ENCODE data around the gene TAL2.

Gene TAL2

DNA sequence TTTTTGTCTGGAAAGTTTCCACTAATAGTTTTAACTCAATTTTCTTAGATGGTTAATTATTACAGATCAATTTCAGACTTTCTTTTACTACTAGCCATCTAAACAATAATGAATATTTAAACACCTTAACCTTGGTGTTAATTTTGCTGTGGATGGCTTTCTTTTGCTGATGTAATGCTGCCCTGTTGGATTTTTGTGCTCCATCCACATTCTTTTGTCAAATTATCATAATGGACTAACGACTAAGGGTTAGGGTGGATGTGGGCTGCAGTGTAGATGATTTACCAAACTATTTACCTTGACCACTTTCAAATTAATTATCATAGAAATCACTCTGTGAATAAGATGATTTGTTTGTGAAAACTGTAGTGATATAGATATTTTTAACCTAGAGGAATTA is 16.5 kb downstream of the TAL2 start:
- Histone ChIP-seq H3K9me3 (no peaks in the 10 kb centered on the region), H3K27me3 (no peaks in the 10 kb centered on the region), H3K36me3 (no peaks in the 10 kb centered on the region), H3K4me1 (peaks cover 4% of the 10 kb centered on the region), H3K4me3 (ENCODE audit: low read depth, low read length) (no peak overlapping the region)
- DNase-seq, result no peak
- TF ChIP-seq, protein P1, sequence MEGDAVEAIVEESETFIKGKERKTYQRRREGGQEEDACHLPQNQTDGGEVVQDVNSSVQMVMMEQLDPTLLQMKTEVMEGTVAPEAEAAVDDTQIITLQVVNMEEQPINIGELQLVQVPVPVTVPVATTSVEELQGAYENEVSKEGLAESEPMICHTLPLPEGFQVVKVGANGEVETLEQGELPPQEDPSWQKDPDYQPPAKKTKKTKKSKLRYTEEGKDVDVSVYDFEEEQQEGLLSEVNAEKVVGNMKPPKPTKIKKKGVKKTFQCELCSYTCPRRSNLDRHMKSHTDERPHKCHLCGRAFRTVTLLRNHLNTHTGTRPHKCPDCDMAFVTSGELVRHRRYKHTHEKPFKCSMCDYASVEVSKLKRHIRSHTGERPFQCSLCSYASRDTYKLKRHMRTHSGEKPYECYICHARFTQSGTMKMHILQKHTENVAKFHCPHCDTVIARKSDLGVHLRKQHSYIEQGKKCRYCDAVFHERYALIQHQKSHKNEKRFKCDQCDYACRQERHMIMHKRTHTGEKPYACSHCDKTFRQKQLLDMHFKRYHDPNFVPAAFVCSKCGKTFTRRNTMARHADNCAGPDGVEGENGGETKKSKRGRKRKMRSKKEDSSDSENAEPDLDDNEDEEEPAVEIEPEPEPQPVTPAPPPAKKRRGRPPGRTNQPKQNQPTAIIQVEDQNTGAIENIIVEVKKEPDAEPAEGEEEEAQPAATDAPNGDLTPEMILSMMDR (IDR thresholded peaks at IDR 0.05; ENCODE audit: low read depth, low read length), result no peak

DNA sequence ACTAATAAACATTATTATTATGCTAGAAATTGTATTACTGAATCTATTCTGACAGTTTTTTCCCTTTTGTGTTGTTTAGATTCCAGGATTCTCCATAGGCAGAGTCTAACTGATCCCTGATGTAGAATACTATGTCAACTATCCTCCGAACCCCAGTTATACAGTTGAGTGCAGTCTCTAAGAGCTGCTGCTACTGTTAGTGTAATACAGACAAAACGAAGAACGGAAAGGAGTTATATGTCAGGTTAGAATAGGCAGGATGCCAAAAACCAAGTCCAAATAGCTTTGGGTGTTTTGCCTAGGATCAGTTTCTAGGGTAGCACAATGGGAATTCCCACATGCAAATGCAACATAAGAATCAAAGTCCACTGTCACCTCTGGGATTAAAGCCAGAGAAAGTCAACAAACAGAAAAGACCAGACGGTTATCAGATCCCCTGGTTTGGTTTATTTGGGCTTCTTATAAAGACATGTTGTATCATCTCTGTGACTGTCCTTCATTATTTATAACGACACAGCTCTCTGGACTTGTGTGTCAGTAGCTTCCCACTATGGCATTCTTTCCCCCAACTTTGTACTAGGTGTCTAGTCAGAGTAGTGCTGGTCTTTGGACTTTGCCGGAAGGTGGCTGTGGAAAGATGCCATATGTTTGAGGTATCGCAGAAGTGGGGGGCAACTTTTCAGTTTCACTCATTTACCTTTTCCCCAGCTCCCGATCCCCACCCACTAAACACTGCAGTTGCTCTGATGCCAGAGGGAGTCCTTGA is 17.2 kb downstream of the TAL2 start:
- TF ChIP-seq, protein P1 (IDR thresholded peaks at IDR 0.05; ENCODE audit: low read depth, low read length), result no peak
- Histone ChIP-seq H3K9me3 (no peaks in the 10 kb centered on the region), H3K27me3 (no peaks in the 10 kb centered on the region), H3K4me3 (ENCODE audit: low read depth, low read length) (no peak overlapping the region), H3K36me3 (no peaks in the 10 kb centered on the region), H3K4me1 (peaks cover 4% of the 10 kb centered on the region)
- DNase-seq, result no peak

DNA sequence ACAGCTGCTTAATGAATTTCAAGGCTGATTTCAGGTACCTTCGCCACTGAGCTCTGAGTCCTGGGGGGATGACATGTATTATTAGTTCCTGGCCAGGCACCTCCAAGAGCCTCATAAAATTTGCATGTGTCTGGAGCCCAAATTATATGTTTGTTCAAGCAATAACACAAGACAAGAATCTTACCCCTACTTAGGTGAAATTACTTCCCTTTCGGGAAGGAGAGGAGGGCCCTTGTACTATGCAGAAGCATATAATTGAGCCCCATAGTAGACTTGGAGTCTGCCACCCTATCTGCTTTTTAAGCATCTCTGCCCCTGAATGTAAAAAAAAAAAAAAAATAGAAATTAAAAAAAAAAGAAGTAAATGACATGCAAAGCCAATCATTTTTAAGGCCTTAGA is 19.1 kb downstream of the TAL2 start:
- DNase-seq, result no peak
- TF ChIP-seq, protein P1 (IDR thresholded peaks at IDR 0.05; ENCODE audit: low read depth, low read length), result no peak
- no peaks in the 10 kb centered on the region for H3K9me3 ChIP-seq
- peaks cover 4% of the 10 kb centered on the region for H3K4me1 ChIP-seq
- no peaks in the 10 kb centered on the region for H3K27me3 ChIP-seq
- no peak overlapping the region for H3K4me3 ChIP-seq (ENCODE audit: low read depth, low read length)
- no peaks in the 10 kb centered on the region for H3K36me3 ChIP-seq

DNA sequence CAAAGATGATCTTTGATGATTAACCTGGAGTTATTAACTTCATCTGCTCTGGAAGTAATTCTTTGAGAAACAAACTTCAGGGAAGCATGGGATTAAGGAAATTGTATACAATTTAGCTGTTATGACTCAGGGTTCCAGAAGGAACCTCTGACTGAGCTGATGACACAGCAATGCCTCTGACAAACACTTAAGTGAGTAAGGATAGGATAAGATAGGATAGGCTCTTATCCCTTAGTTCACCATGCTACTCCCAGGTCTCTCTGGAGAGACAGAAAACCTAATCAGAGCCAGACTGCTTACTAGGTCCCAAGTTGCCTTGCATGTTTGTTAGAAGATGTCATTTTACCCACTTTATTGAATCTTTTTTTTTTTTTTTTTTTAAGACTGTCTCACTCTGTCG is 19.5 kb downstream of the TAL2 start:
- H3K27me3 ChIP-seq, result no peaks in the 10 kb centered on the region
- H3K36me3 ChIP-seq, result no peaks in the 10 kb centered on the region
- H3K9me3 ChIP-seq, result no peaks in the 10 kb centered on the region
- H3K4me3 ChIP-seq (ENCODE audit: low read depth, low read length), result no peak overlapping the region
- peaks cover under 1% of the 10 kb centered on the region; the same call in 1 of the 2 replicates for H3K4me1 ChIP-seq
- DNase-seq, result no peak
- TF ChIP-seq, protein P1 (IDR thresholded peaks at IDR 0.05; ENCODE audit: low read depth, low read length), result no peak

DNA sequence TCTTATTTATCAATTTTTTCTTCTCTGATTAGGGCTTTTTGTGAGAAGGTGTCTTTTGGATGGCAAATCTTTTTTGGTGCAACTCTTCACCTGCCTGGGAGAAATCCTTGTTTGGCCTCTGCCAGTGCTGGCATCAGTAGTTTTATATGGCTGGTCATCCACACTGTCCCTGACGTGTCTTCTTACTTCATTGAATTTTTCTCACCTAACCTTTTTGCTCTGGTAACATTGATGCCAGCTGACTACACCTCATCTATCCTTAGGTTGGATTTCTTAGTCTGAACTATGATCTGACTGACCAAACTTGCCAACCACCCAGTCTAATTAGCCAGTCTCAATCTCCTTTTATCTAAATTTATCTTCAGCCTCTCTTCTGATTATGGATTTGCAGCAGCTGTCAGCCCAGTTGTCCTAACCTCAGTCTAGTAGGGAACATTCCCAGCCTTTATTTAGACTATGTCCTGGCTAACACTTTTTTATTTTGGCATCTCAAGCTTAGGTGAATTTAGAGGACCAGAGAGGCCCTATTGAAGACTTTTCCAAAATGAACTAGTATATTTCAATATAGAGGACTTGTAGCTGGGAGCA is 21.5 kb downstream of the TAL2 start:
- TF ChIP-seq, protein P1 (IDR thresholded peaks at IDR 0.05; ENCODE audit: low read depth, low read length), result no peak
- peaks cover 3% of the 10 kb centered on the region; the same call in 1 of the 2 replicates for H3K27me3 ChIP-seq
- H3K4me1 ChIP-seq, result no peaks in the 10 kb centered on the region
- no peak for DNase-seq
- H3K9me3 ChIP-seq, result no peaks in the 10 kb centered on the region
- H3K4me3 ChIP-seq (ENCODE audit: low read depth, low read length), result no peak overlapping the region
- no peaks in the 10 kb centered on the region for H3K36me3 ChIP-seq

DNA sequence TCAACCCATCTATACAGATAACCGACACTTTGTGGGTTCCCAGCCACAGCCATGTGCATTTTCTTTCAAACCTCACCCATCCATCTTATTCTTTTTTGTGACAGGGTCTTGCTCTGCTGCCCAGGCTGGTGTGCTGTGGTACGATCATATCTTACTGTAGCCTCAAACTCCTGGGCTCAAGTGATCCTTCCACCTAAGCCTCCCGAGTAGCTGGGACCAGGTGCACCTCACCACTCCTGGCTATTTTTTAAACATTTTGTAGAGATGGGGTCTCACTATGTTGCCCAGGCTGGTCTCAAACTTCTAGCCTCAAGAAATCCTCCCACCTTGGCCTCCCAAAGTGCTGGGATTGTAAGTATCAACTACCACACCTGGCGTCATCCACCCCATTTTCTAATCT is 24.7 kb downstream of the TAL2 start:
- Histone ChIP-seq H3K9me3 (no peaks in the 10 kb centered on the region), H3K4me1 (no peaks in the 10 kb centered on the region), H3K4me3 (ENCODE audit: low read depth, low read length) (no peak overlapping the region), H3K27me3 (peaks cover 16% of the 10 kb centered on the region), H3K36me3 (no peaks in the 10 kb centered on the region)
- TF ChIP-seq, protein P1 (IDR thresholded peaks at IDR 0.05; ENCODE audit: low read depth, low read length), result no peak
- DNase-seq, result no peak
